ENCODE data around the gene KCNH5.

Gene KCNH5

DNA sequence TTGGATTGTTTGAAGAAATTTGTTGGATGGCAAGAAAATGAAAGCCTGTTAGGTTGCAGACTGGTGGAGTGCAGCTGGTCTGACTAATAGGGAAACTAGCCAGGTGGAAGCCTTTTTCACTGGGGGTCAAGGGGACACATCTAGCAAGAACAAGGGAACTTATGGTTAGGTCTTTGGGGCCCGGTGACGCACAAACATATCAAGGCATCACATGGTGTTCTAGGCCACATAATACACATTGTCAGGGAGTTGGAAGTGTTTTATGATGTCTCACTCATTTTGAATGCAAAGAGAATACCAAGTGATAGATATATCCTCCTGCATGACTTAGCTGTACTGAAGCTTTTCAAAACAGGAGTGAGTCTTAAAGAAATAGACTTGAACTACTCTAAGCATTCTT, 351.2 kb downstream of the KCNH5 start:
- H3K4me3 ChIP-seq = no peak overlapping the region
- no peak for DNase-seq
- no peaks in the 10 kb centered on the region for H3K36me3 ChIP-seq
- H3K27me3 ChIP-seq = no peaks in the 10 kb centered on the region
- no peaks in the 10 kb centered on the region for H3K9me3 ChIP-seq
- H3K27ac ChIP-seq = no peak overlapping the region
- H3K4me1 ChIP-seq = no peaks in the 10 kb centered on the region
- intact Hi-C loops (cut with DNase I; ENCODE audit: low total_unique reads) = no loop called here
- TF ChIP-seq, protein P1, sequence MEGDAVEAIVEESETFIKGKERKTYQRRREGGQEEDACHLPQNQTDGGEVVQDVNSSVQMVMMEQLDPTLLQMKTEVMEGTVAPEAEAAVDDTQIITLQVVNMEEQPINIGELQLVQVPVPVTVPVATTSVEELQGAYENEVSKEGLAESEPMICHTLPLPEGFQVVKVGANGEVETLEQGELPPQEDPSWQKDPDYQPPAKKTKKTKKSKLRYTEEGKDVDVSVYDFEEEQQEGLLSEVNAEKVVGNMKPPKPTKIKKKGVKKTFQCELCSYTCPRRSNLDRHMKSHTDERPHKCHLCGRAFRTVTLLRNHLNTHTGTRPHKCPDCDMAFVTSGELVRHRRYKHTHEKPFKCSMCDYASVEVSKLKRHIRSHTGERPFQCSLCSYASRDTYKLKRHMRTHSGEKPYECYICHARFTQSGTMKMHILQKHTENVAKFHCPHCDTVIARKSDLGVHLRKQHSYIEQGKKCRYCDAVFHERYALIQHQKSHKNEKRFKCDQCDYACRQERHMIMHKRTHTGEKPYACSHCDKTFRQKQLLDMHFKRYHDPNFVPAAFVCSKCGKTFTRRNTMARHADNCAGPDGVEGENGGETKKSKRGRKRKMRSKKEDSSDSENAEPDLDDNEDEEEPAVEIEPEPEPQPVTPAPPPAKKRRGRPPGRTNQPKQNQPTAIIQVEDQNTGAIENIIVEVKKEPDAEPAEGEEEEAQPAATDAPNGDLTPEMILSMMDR (IDR thresholded peaks at IDR 0.05) = no peak

DNA sequence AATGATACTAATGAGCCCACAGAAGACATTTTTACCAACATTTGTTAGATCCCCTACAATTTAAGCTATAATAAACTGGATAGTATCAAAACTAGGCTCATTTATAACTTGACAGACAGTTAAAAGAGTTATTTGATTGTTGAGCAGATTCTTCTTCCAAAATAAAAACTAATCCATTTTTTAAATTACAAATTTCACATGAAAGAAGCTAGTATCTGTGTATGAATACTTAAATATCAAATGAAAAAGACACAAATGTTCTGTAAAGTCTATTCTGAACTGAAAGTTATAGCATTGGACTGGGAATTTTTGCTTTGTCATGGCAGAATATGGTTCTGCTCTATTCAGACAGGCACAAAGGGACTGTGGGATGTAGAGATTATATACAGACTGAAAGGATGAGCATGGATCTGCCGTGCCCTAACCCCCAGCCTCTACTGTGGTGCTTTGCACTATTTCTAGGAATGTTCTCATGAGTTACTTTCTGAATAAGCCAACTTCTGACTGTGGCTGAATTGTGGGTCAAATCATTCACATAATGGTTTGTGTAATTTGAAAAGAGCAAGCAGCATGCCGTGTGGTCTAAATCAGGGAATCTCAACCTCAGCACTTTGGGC, 352.7 kb downstream of the KCNH5 start:
- Histone ChIP-seq H3K27me3 (no peaks in the 10 kb centered on the region), H3K4me3 (no peak overlapping the region), H3K36me3 (no peaks in the 10 kb centered on the region), H3K4me1 (no peaks in the 10 kb centered on the region), H3K27ac (no peak overlapping the region), H3K9me3 (no peaks in the 10 kb centered on the region)
- TF ChIP-seq, protein P1 (IDR thresholded peaks at IDR 0.05) = no peak
- intact Hi-C loops (cut with DNase I; ENCODE audit: low total_unique reads) = no loop called here
- DNase-seq = no peak

DNA sequence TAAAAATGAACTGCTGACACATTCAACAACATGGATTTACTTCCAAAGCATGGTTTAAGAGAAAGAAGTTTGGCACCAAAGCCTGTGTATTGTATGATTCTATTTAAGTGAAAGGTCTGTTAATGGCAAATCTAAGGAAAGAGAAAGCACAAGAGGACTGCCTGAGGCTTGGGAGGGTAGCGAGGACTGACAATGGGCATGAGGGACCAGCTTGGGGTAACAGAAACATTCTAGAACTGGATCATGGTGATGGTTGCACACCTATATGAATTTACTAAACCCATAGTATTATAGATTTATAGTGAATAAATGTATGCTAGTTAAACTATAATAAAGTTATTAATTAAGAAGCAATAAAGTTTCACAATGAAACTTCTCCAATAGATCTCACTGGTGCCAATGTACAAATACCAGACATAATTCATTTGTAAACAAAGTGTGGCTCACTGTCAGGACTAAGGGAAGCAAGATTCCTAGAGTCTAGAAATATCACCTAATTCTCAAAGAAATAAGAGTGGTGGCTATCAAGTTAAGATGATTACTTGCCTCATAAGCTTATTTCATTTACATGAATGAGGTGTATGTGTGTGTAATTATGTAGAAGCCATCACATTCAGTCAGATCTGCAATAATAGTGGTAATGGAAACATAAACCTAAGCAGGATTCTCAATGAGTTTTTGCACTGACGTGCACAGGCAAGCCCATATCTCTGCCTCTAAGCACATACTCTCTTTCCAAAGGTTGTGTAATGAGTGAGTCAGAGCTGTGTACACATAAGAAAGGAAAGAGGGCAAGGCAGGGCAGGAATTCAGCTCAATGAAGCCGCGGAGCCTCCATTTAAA, 353.4 kb downstream of the KCNH5 start:
- H3K27ac ChIP-seq = no peak overlapping the region
- no peak for DNase-seq
- TF ChIP-seq, protein P1 (IDR thresholded peaks at IDR 0.05) = no peak

GRCh38 chr14:62689733-62690132, 355.5 kb downstream of the KCNH5 start:
- TF ChIP-seq, protein P1 (IDR thresholded peaks at IDR 0.05) = no peak
- Histone ChIP-seq H3K36me3 (no peaks in the 10 kb centered on the region), H3K27ac (no peak overlapping the region), H3K27me3 (no peaks in the 10 kb centered on the region), H3K4me1 (no peaks in the 10 kb centered on the region), H3K9me3 (no peaks in the 10 kb centered on the region), H3K4me3 (no peak overlapping the region)
- intact Hi-C loops (cut with DNase I; ENCODE audit: low total_unique reads) = no loop called here
- no peak for DNase-seq

More for the DNA sequence above, 353.4 kb downstream of the KCNH5 start:
- intact Hi-C loops (cut with DNase I; ENCODE audit: low total_unique reads) = no loop called here
- H3K27me3 ChIP-seq = no peaks in the 10 kb centered on the region
- no peaks in the 10 kb centered on the region for H3K4me1 ChIP-seq
- H3K9me3 ChIP-seq = no peaks in the 10 kb centered on the region
- H3K4me3 ChIP-seq = no peak overlapping the region
- H3K36me3 ChIP-seq = no peaks in the 10 kb centered on the region

GRCh38 chr14:62687818-62688217, 357.4 kb downstream of the KCNH5 start:
- Histone ChIP-seq H3K27ac (no peak overlapping the region), H3K36me3 (no peaks in the 10 kb centered on the region), H3K4me1 (no peaks in the 10 kb centered on the region), H3K27me3 (no peaks in the 10 kb centered on the region), H3K9me3 (no peaks in the 10 kb centered on the region), H3K4me3 (no peak overlapping the region)
- no peak for DNase-seq
- TF ChIP-seq, protein P1 (IDR thresholded peaks at IDR 0.05) = no peak
- intact Hi-C loops (cut with DNase I; ENCODE audit: low total_unique reads) = no loop called here

Data from tibial artery (tissue), 4 donors.